GM23248 (cell line): ENCODE measurements around the gene PIWIL4. TPM values are rescaled to one million over a fixed set of nuclear protein-coding genes. Genes with fewer than 3 reads are reported as not detected.
A peak's percentile ranks its signal among the peaks of the same experiment; 100 is the strongest.

Experiments
- DNase-seq: peaks from one replicate; pipeline ENCODE4 v3.0.0-alpha.2; 2015
- H2AFZ ChIP-seq: fragments of 200-600 bp; sonication (generic); 2 replicates; pipeline ENCODE4 v1.6.1; 2016; ENCODE audit warnings: antibody characterized with exemption
- H3F3A ChIP-seq: fragments of 200-600 bp; sonication (generic); 2 replicates; pipeline ENCODE4 v1.6.1; 2016; ENCODE audit warnings: mild to moderate bottlenecking, antibody characterized with exemption, mixed run types; ENCODE audit not compliant: insufficient read depth
- H3K27ac ChIP-seq: fragments of 200-600 bp; sonication (generic); 2 replicates; pipeline ENCODE4 v1.5.1; 2016; ENCODE audit warnings: mild to moderate bottlenecking
- H3K27me3 ChIP-seq: fragments of 200-600 bp; sonication (generic); replicated peaks from 2 replicates; pipeline ENCODE4 v1.6.1; 2016; ENCODE audit warnings: mild to moderate bottlenecking; ENCODE audit not compliant: insufficient read depth
- H3K36me3 ChIP-seq: fragments of 200-600 bp; sonication (generic); 2 replicates; pipeline ENCODE4 v1.6.1; 2016; ENCODE audit warnings: low read depth, mild to moderate bottlenecking
- H3K4me1 ChIP-seq: fragments of 200-600 bp; sonication (generic); 2 replicates; pipeline ENCODE4 v1.6.1; 2016; ENCODE audit warnings: mild to moderate bottlenecking; ENCODE audit not compliant: insufficient read depth
- H3K4me2 ChIP-seq: fragments of 200-600 bp; sonication (generic); one replicate; pipeline ENCODE4 v1.6.1; 2016; ENCODE audit warnings: mild to moderate bottlenecking; ENCODE audit not compliant: unreplicated experiment
- H3K4me3 ChIP-seq: fragments of 200-600 bp; sonication (generic); 2 replicates; pipeline ENCODE4 v1.5.1; 2016; ENCODE audit warnings: mild to moderate bottlenecking
- H3K79me2 ChIP-seq: fragments of 200-600 bp; sonication (generic); 2 replicates; pipeline ENCODE4 v1.6.1; 2016; ENCODE audit warnings: mild to moderate bottlenecking; ENCODE audit not compliant: insufficient read depth
- H3K9ac ChIP-seq: fragments of 200-600 bp; sonication (generic); 2 replicates; pipeline ENCODE4 v1.6.1; 2016; ENCODE audit warnings: mild to moderate bottlenecking
- H3K9me2 ChIP-seq: fragments of 200-600 bp; sonication (generic); 2 replicates; pipeline ENCODE4 v1.6.1; 2016; ENCODE audit warnings: mixed run types, mild to moderate bottlenecking, moderate library complexity; ENCODE audit not compliant: insufficient read depth
- H3K9me3 ChIP-seq: fragments of 200-600 bp; sonication (generic); one replicate; pipeline ENCODE4 v1.6.1; 2017; ENCODE audit warnings: low read depth
- H4K20me1 ChIP-seq: fragments of 200-600 bp; sonication (generic); 2 replicates; pipeline ENCODE4 v1.6.0; 2016; ENCODE audit not compliant: insufficient read depth
- EZH2 ChIP-seq: fragments of 200-600 bp; sonication (generic); IDR thresholded peaks from 2 replicates; pipeline ENCODE4 v1.6.1; 2018; ENCODE audit warnings: antibody characterized with exemption, mild to moderate bottlenecking; ENCODE audit not compliant: insufficient read depth, poor library complexity, severe bottlenecking
- EZH2phosphoT487 ChIP-seq: fragments of 200-600 bp; sonication (generic); IDR thresholded peaks from 2 replicates; pipeline ENCODE4 v1.6.1; 2018; ENCODE audit warnings: antibody characterized with exemption, moderate library complexity, mild to moderate bottlenecking, low read depth; ENCODE audit not compliant: insufficient read depth
- WGBS, 2 experiments: methylation state at CpG; one replicate each; pipeline ENCODE4 v1.1.6; 2015 to 2017; ENCODE audit warnings: low lambda C conversion rate in 2 of 2, low coverage in 1 of 2; ENCODE audit errors: missing lambda C conversion rate in 2 of 2; 5-methylcytosine and 5-hydroxymethylcytosine counted together
- in situ Hi-C: fragments of 300-500 bp; cut with MboI; formaldehyde crosslinking; loops from 2 replicates; pipeline ENCODE4 v1.15.0; 2020
- polyA plus RNA-seq: library from polyadenylated mRNA; unstranded; fragments of >200 nt; fragmentation: Nextera tagmentation; extraction: Ambion mirVana; gene quantifications from 2 replicates; pipeline ENCODE4 v1.2.1, GENCODE V29; 2016
- total RNA-seq: library from RNA; depleted of rRNA; stranded (reverse); fragments of >200 nt; shearing (Covaris generic); gene quantifications from 2 replicates; pipeline ENCODE4 v1.2.3, GENCODE V29; 2014; rRNA removed

Gene PIWIL4
- total RNA-seq, result 1.2 and 2.8 TPM in 2 replicates
- polyA plus RNA-seq, result 1.1 and 1.4 TPM in 2 replicates

- no peaks in the 10 kb centered on the region for H3K79me2 ChIP-seq
- H3K9ac ChIP-seq, result no peak within 1 kb of the TSS
- WGBS, 2 experiments, result 90 to 97% methylated on average over 8 to 25 of the region's 25 CpGs
- no peaks in the 10 kb centered on the region for H3K36me3 ChIP-seq
- no peaks in the 10 kb centered on the region for H3K27me3 ChIP-seq
- H3K4me2 ChIP-seq, result no peak within 1 kb of the TSS
- in situ Hi-C loops, result no loop called here
- H4K20me1 ChIP-seq, result no peaks in the 10 kb centered on the region
- TF ChIP-seq EZH2phosphoT487 (no peak), EZH2 (no peak)
- H3K4me3 ChIP-seq, result no peak within 1 kb of the TSS
- H3F3A ChIP-seq, result peaks cover 16% of the 10 kb centered on the region
- no peak within 1 kb of the TSS for H2AFZ ChIP-seq
- no peak for DNase-seq
- no peaks in the 10 kb centered on the region for H3K9me3 ChIP-seq
- H3K4me1 ChIP-seq, result peaks cover 14% of the 10 kb centered on the region
- H3K27ac ChIP-seq, result no peak within 1 kb of the TSS
- no peaks in the 10 kb centered on the region for H3K9me2 ChIP-seq
Observed at GRCh38 chr11:94567181-94567670, at the start of gene PIWIL4. TSS of gene PIWIL4 (plus strand) at chr11:94567368. CDS start at chr11:94567519, 151 bp downstream.

DNA sequence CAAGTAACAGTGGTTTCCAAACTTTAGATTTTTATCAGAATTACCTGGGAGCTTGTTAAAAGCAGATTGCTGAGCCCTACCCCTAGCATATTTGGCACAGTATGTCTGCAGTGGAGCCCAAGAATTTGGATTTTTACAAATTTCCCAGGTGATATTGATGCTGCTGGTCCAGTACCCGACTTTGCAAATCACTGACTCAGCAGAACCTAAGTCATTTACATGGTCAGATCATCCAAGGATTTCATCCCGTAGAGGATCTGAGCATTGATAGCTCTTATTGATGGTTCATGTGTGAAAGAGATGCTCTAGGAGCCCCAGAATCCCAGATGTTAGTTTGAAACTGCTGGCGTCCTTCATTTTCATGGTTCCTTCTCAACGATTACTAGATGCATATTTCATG, 48.9 kb upstream of the PIWIL4 start:
- Histone ChIP-seq H2AFZ (no peak overlapping the region), H3K9me3 (no peaks in the 10 kb centered on the region), H3K36me3 (no peaks in the 10 kb centered on the region), H3K9ac (no peak overlapping the region), H3K4me3 (no peak overlapping the region), H3K27me3 (no peaks in the 10 kb centered on the region), H3F3A (no peaks in the 10 kb centered on the region), H3K79me2 (no peaks in the 10 kb centered on the region), H3K9me2 (no peaks in the 10 kb centered on the region), H4K20me1 (no peaks in the 10 kb centered on the region), H3K4me2 (no peak overlapping the region), H3K4me1 (no peaks in the 10 kb centered on the region), H3K27ac (no peak overlapping the region)
- no peak for DNase-seq
- in situ Hi-C loops, result no loop called here
- TF ChIP-seq EZH2 (no peak), EZH2phosphoT487 (no peak)
- 46 to 48% methylated on average over 4 of the region's 4 CpGs for WGBS, 2 experiments

DNA sequence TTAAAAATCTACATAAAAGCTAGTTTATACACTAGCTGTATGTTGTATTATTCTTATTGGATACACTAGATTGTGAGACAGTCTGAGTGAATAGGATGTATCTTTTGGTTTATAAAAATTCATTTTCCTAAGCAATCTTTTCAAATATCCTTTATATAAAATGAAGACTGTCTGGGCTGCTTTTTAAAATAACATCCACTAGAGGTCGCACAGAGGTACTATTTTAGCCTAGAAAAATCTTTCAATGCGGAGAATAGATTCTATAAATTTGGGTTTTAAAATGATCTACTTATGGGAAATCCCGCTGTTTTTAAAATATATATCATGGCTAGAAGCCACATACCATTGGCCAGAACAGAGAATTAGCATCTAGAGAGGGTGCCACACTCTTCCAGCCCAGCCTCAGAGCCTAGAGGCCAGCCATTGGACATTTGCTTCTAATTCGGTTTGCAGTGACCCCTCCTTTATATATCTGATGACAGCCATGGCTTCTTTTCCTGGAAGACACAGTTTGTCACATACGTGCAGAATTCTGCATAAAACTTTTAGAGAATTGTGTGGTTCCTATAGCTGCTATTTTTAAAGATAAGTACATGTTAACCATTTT, 47.6 kb upstream of the PIWIL4 start:
- Histone ChIP-seq H4K20me1 (no peaks in the 10 kb centered on the region), H3K79me2 (no peaks in the 10 kb centered on the region), H3K9me2 (no peaks in the 10 kb centered on the region), H3K36me3 (no peaks in the 10 kb centered on the region), H3F3A (no peaks in the 10 kb centered on the region), H3K27ac (no peak overlapping the region), H2AFZ (peak overlapping the region; percentile 70), H3K27me3 (no peaks in the 10 kb centered on the region), H3K9me3 (no peaks in the 10 kb centered on the region), H3K9ac (no peak overlapping the region), H3K4me1 (no peaks in the 10 kb centered on the region), H3K4me2 (no peak overlapping the region), H3K4me3 (no peak overlapping the region)
- WGBS, 2 experiments, result 3 to 5% methylated on average over 5 of the region's 5 CpGs
- no peak for TF ChIP-seq EZH2phosphoT487
- no peak for TF ChIP-seq EZH2
- peak; percentile 69 for DNase-seq
- in situ Hi-C loops, result no loop called here

DNA sequence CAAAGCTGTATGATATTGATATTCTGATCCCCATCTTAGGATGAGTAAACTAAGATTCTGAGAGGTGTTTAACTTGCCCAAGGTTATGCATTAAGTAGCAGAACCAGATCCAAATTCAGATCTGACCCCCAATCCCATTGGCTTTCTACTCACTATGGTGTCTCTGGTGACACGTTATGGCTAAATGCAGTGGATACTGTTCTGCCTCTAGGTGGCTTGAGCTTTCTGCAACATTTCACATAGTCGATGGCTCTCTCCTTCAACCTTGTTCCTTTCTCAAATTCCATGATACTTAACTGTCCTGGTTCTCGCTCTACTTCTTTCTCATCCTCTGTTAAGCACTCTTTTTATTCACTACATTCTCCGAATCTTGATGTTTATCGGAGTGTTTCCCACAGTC, 45.5 kb upstream of the PIWIL4 start:
- H3K9me2 ChIP-seq, result no peaks in the 10 kb centered on the region
- peak overlapping the region; percentile 51; the same call in 1 of the 2 replicates for H2AFZ ChIP-seq
- no peaks in the 10 kb centered on the region for H3K27me3 ChIP-seq
- no peaks in the 10 kb centered on the region for H4K20me1 ChIP-seq
- no peaks in the 10 kb centered on the region for H3K9me3 ChIP-seq
- H3K27ac ChIP-seq, result no peak overlapping the region
- TF ChIP-seq EZH2 (no peak), EZH2phosphoT487 (no peak)
- peaks cover 5% of the 10 kb centered on the region; the same call in 1 of the 2 replicates for H3F3A ChIP-seq
- H3K36me3 ChIP-seq, result no peaks in the 10 kb centered on the region
- H3K79me2 ChIP-seq, result no peaks in the 10 kb centered on the region
- DNase-seq, result peak; percentile 70
- H3K4me3 ChIP-seq, result no peak overlapping the region
- no peak overlapping the region for H3K9ac ChIP-seq
- 51 to 69% methylated on average over 4 to 5 of the region's 5 CpGs for WGBS, 2 experiments
- peaks cover 13% of the 10 kb centered on the region for H3K4me1 ChIP-seq
- in situ Hi-C loops, result no loop called here
- no peak overlapping the region for H3K4me2 ChIP-seq
